GM12878 (cell line): ENCODE measurements around the gene SCRN1. TPM values are rescaled to one million over a fixed set of nuclear protein-coding genes. Genes with fewer than 3 reads are reported as not detected.

Source experiments
- ATAC-seq: fragments of 200-7000 bp; cut with Tn5 transposase; 3 replicates; pipeline ENCODE4 v1.9.1; 2020; ENCODE audit warnings: mild to moderate bottlenecking, moderate library complexity
- BruUV-seq: library from RNA; stranded (reverse); fragments of 400-500 nt; replicated peaks from 2 replicates; lab custom pipeline; 2021; lab: Mats Ljungman, UMichigan
- CTCF ChIA-PET: fragments of 300-600 bp; sonication (Branson Sonifier 250); formaldehyde crosslinking; extraction: SDS; loops from one replicate; lab custom pipeline; 2021; ENCODE audit warnings: inconsistent platforms; lab: Yijun Ruan, JAX
- POLR2A ChIA-PET: fragments of 350-600 bp; formaldehyde crosslinking; extraction: SDS; loops from one replicate; lab custom pipeline; 2021; ENCODE audit warnings: inconsistent platforms; lab: Charles Lee
- RAD21 ChIA-PET: fragments of 300-600 bp; sonication (Branson Sonifier 250); formaldehyde crosslinking; loops from one replicate; lab custom pipeline; 2023; ENCODE audit warnings: antibody characterized with exemption; ENCODE audit not compliant: unreplicated experiment; lab: Charles Lee
- SMC1A ChIA-PET: fragments of 300-600 bp; sonication (Branson Sonifier 250); formaldehyde crosslinking; loops from one replicate; lab custom pipeline; 2023; ENCODE audit not compliant: unreplicated experiment, uncharacterized antibody; lab: Charles Lee
- DNase-seq: peaks from one replicate; pipeline ENCODE4 v3.0.0-alpha.2; 2011; ENCODE audit warnings: low read depth, low spot score
- FAIRE-seq: peaks from 3 replicates; lab custom pipeline; 2011; peaks lifted over from hg19 to GRCh38; lab: Jason Lieb, UNC
- H2AFZ ChIP-seq: 2 replicates; pipeline ENCODE4 v1.6.0; 2011; ENCODE audit warnings: low read depth, low read length, control low read depth; ENCODE audit not compliant: control insufficient read depth
- H3K27ac ChIP-seq: 2 replicates; pipeline ENCODE4 v1.5.1; 2011; ENCODE audit warnings: control low read depth; ENCODE audit not compliant: control insufficient read depth, insufficient read depth
- H3K27me3 ChIP-seq, 2 experiments: replicated peaks in 1 of 2; 2 replicates each; pipeline versions ENCODE4 v1.6.0 to v1.6.1; 2011; ENCODE audit warnings: low read length in 1 of 2; ENCODE audit not compliant: control insufficient read depth in 2 of 2, insufficient read depth in 2 of 2
- H3K36me3 ChIP-seq, 2 experiments: 2 replicates each; pipeline ENCODE4 v1.5.1; 2011; ENCODE audit warnings: low read length in 1 of 2; ENCODE audit not compliant: control insufficient read depth in 2 of 2, insufficient read depth in 2 of 2
- H3K4me1 ChIP-seq: 2 replicates; pipeline ENCODE4 v1.6.1; 2011; ENCODE audit warnings: mild to moderate bottlenecking, low read length, moderate library complexity, mixed read lengths; ENCODE audit not compliant: control insufficient read depth, insufficient read depth
- H3K4me2 ChIP-seq: 2 replicates; pipeline ENCODE4 v1.6.0; 2011; ENCODE audit warnings: control low read depth; ENCODE audit not compliant: control insufficient read depth, insufficient read depth
- H3K4me3 ChIP-seq: fragments of 200-600 bp; sonication (generic); 2 replicates; pipeline ENCODE4 v1.5.1; 2016
- H3K79me2 ChIP-seq: 2 replicates; pipeline ENCODE4 v1.6.0; 2011; ENCODE audit warnings: low read length; ENCODE audit not compliant: control insufficient read depth, insufficient read depth
- H3K9ac ChIP-seq: 2 replicates; pipeline ENCODE4 v1.8.0; 2011; ENCODE audit warnings: low read length, control low read depth, mixed read lengths; ENCODE audit not compliant: control insufficient read depth, insufficient read depth
- H3K9me3 ChIP-seq: replicated peaks from 3 replicates; pipeline ENCODE4 v1.5.1; 2011; ENCODE audit warnings: mild to moderate bottlenecking, low read length; ENCODE audit not compliant: control insufficient read depth, insufficient read depth
- H4K20me1 ChIP-seq: 2 replicates; pipeline ENCODE4 v1.6.0; 2011; ENCODE audit not compliant: control insufficient read depth, insufficient read depth
- FOS ChIP-seq: IDR thresholded peaks from 3 replicates; pipeline ENCODE4 v1.6.1; 2011; ENCODE audit warnings: borderline replicate concordance; ENCODE audit not compliant: insufficient read length; ENCODE audit errors: extremely low read depth
- NFYB ChIP-seq: IDR thresholded peaks from 2 replicates; pipeline ENCODE4 v1.6.1; 2011; ENCODE audit warnings: low read depth, mild to moderate bottlenecking, low read length, improper control_type of control experiment, moderate library complexity; ENCODE audit not compliant: insufficient read depth
- RCOR1 ChIP-seq: conservative IDR thresholded peaks from 2 replicates; pipeline ENCODE4 v1.6.1; 2012; ENCODE audit warnings: low read depth, low read length, improper control_type of control experiment
- SRF ChIP-seq, 2 experiments: IDR thresholded peaks; 2 replicates each; pipeline ENCODE4 v1.6.1; 2011; ENCODE audit warnings: low read depth in 2 of 2, low read length in 2 of 2, mild to moderate bottlenecking in 1 of 2, moderate library complexity in 1 of 2
- ZNF217 ChIP-seq: fragments of 450-650 bp; IDR thresholded peaks from 2 replicates; pipeline ENCODE4 v1.6.1; 2017; ENCODE audit warnings: antibody characterized with exemption, mild to moderate bottlenecking
- WGBS: methylation state at CpG from one replicate; pipeline ENCODE4 v1.1.6; 2016; ENCODE audit warnings: low lambda C conversion rate; ENCODE audit not compliant: insufficient replicate concordance, insufficient coverage; ENCODE audit errors: missing lambda C conversion rate; 5-methylcytosine and 5-hydroxymethylcytosine counted together
- in situ Hi-C: fragments of 300-500 bp; cut with MboI; formaldehyde crosslinking; loops from 9 replicates; pipeline ENCODE4 v1.14.3; 2018; ENCODE audit warnings: mixed read lengths
- intact Hi-C: fragments of 100-400 bp; cut with micrococcal nuclease; formaldehyde crosslinking; loops from one replicate; pipeline ENCODE4 v1.14.2; 2022; ENCODE audit not compliant: unreplicated experiment
- polyA plus RNA-seq, 11 experiments: library from polyadenylated mRNA; depleted of rRNA in 4 of 11; unstranded in 6 of 11; stranded (reverse) in 5 of 11; fragments of >200 nt; fragmentation: Nextera tagmentation in 4 of 11; fragmentation: Illumina TruSeq in 1 of 11; extraction: Ambion mirVana in 4 of 11; extraction: Trizol in 1 of 11; gene quantifications; 1 replicate in 1 of 11; 2 replicates in 10 of 11; pipeline versions ENCODE4 v1.2.1 to v1.2.3, GENCODE V29; 2011 to 2016; ENCODE audit warnings: inconsistent platforms in 2 of 11, missing spikeins in 2 of 11, low read depth in 1 of 11
- total RNA-seq, 4 experiments: library from RNA; depleted of rRNA in 3 of 4; stranded (reverse); fragments of >200 nt in 3 of 4; fragmentation: Illumina TruSeq in 1 of 4; extraction: Trizol in 1 of 4; gene quantifications; 2 replicates each; pipeline versions ENCODE4 v1.2.1 to v1.2.3, GENCODE V29; 2013 to 2021
- TF ChIP-seq, protein P1 (sequence below): IDR thresholded peaks from 2 replicates; pipeline ENCODE4 v1.6.1; 2011; ENCODE audit warnings: borderline replicate concordance, low read depth, mild to moderate bottlenecking, moderate library complexity, mixed read lengths, low read length; ENCODE audit not compliant: insufficient read depth; ENCODE audit errors: extremely low read length
- TF ChIP-seq, protein P2 (sequence below): IDR thresholded peaks from 2 replicates; pipeline ENCODE4 v1.6.1; 2012; ENCODE audit warnings: low read depth, low read length, improper control_type of control experiment
- TF ChIP-seq, protein P3 (sequence below): fragments of 450-650 bp; IDR thresholded peaks from 2 replicates; pipeline ENCODE4 v1.6.1; 2018; ENCODE audit warnings: mild to moderate bottlenecking, low read depth, moderate library complexity; ENCODE audit not compliant: partially characterized antibody

The SCRN1 gene
- total and polyA plus RNA-seq, 10 of the 15 experiments (the other 5 are each of a cell fraction or from before 2014, with no cell fraction given) = 11.1 to 67.6 (median 41.7) TPM

DNA sequence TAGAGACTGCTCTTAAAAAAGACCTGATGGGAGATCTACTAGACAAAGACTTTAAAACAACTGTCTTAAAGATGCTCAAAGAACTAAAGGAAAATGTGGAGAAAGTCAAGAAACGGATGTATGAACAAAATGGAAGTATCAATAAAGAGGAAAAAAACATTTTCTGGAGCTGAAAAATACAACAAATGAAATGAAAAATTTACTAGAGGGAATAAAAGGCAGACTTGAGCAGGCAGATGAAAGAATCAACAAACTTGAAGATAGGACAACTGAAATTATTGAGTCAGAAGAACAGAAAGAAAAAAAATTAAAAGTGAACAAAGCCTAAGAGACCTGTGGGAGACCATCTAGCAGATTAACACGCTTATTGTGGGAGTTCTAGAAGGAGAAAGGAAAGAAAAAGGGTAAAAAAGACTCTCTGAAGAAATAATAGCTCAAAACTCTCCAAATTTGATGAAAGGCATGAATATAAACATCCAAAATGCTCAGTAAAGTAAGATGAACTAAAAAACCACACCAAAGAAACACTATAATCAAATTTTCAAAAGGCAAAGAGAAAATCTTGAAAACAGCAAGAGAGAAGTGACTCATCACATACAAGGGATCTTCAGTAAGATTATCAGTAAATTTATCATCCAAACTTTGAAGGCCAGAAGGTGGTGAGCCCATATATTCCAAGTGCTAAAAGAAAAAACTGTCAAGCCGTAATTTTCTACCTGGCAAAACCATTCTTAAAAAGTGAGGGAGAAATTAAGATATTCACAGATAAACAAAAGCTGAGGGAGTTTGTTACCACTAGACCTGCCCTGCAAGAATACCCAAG is 83.2 kb downstream of the SCRN1 start:
- Histone ChIP-seq H3K4me3 (no peak overlapping the region), H3K4me1 (no peaks in the 10 kb centered on the region), H4K20me1 (no peaks in the 10 kb centered on the region), H3K4me2 (no peak overlapping the region), H2AFZ (no peak overlapping the region), H3K9ac (no peak overlapping the region), H3K9me3 (peaks cover 4% of the 10 kb centered on the region), H3K36me3 (no peaks in the 10 kb centered on the region), H3K27me3 (no peaks in the 10 kb centered on the region), H3K27ac (no peak overlapping the region), H3K79me2 (no peaks in the 10 kb centered on the region)
- FAIRE-seq (no peak), DNase-seq (no peak), ATAC-seq (no peak)
- ChIA-PET CTCF (interaction anchor here (1.0 to 2.1 kb wide), 3 partner anchors 15 to 169 kb away, joined by 3 to 10 read pairs (median 4); no protein-coding TSS in a partner anchor), RAD21 (no interaction called here), POLR2A (no interaction called here), SMC1A (interaction anchor here (0.7 kb wide), 1 partner anchor 15 kb away, joined by 3 read pairs; no protein-coding TSS in a partner anchor)
- TF ChIP-seq NFYB (no peak), FOS (no peak), ZNF217 (no peak), RCOR1 (no peak), SRF (IDR thresholded peaks at IDR 0.05; ENCODE audit: low read depth in 2 of 2, low read length in 2 of 2) (no peak)
- TF ChIP-seq, protein P1, sequence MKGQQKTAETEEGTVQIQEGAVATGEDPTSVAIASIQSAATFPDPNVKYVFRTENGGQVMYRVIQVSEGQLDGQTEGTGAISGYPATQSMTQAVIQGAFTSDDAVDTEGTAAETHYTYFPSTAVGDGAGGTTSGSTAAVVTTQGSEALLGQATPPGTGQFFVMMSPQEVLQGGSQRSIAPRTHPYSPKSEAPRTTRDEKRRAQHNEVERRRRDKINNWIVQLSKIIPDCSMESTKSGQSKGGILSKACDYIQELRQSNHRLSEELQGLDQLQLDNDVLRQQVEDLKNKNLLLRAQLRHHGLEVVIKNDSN = no peak
- TF ChIP-seq, protein P2, sequence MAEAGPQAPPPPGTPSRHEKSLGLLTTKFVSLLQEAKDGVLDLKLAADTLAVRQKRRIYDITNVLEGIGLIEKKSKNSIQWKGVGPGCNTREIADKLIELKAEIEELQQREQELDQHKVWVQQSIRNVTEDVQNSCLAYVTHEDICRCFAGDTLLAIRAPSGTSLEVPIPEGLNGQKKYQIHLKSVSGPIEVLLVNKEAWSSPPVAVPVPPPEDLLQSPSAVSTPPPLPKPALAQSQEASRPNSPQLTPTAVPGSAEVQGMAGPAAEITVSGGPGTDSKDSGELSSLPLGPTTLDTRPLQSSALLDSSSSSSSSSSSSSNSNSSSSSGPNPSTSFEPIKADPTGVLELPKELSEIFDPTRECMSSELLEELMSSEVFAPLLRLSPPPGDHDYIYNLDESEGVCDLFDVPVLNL = no peak
- TF ChIP-seq, protein P3, sequence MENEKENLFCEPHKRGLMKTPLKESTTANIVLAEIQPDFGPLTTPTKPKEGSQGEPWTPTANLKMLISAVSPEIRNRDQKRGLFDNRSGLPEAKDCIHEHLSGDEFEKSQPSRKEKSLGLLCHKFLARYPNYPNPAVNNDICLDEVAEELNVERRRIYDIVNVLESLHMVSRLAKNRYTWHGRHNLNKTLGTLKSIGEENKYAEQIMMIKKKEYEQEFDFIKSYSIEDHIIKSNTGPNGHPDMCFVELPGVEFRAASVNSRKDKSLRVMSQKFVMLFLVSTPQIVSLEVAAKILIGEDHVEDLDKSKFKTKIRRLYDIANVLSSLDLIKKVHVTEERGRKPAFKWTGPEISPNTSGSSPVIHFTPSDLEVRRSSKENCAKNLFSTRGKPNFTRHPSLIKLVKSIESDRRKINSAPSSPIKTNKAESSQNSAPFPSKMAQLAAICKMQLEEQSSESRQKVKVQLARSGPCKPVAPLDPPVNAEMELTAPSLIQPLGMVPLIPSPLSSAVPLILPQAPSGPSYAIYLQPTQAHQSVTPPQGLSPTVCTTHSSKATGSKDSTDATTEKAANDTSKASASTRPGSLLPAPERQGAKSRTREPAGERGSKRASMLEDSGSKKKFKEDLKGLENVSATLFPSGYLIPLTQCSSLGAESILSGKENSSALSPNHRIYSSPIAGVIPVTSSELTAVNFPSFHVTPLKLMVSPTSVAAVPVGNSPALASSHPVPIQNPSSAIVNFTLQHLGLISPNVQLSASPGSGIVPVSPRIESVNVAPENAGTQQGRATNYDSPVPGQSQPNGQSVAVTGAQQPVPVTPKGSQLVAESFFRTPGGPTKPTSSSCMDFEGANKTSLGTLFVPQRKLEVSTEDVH = no peak
- in situ Hi-C loops = no loop called here
- no TSS peak for BruUV-seq
- intact Hi-C loops = no loop called here
- WGBS = 35% methylated on average over 3 of the region's 3 CpGs
